Hindlimb muscle (tissue), 1 donor: ENCODE results near the gene OR4C45. TPM values are rescaled to one million over a fixed set of nuclear protein-coding genes. Genes with fewer than 3 reads are reported as not detected.
"Not testable (repeated sequence)": the region's sequence is repeated elsewhere in the genome, so short reads cannot be mapped to it uniquely, and the experiment has no call there.

Source experiments
- DNase-seq: peaks from one replicate; pipeline ENCODE4 v3.0.0-alpha.2; 2013
- polyA plus RNA-seq: library from polyadenylated mRNA; unstranded; fragments of 120-200 nt; gene quantifications from one replicate; pipeline ENCODE4 v1.2.1, GENCODE V29; 2013; ENCODE audit not compliant: insufficient read length

Gene OR4C45
- not detected for polyA plus RNA-seq

DNA sequence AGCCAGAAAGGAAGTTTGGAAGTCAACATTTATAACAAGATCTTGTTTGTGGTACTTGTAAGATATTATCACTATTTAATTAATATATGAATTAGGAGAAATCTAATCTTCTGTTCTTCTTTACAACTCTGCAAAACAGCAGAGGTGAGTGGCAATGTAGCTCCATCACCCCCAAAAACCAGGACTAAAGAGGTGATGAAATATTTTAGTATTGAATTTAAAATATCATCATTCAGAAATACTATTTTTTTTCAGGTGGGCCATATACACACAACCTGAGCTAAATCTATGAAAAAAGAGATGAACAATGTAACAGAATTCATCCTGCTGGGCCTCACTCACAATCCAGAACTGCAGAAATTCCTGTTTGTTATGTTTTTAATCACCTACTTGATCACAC lies at the start of gene OR4C45:
TSS of gene OR4C45 (plus strand) at position 301 of the 400 bp plus-strand sequence.
- no peak for DNase-seq

GRCh38 chr11:49995565-49995964 lies 37.1 kb upstream of the OR4C45 start:
- no peak for DNase-seq

- no peak for DNase-seq
Measured at GRCh38 chr11:50030193-50030592, 2.5 kb upstream of the OR4C45 start.

DNA sequence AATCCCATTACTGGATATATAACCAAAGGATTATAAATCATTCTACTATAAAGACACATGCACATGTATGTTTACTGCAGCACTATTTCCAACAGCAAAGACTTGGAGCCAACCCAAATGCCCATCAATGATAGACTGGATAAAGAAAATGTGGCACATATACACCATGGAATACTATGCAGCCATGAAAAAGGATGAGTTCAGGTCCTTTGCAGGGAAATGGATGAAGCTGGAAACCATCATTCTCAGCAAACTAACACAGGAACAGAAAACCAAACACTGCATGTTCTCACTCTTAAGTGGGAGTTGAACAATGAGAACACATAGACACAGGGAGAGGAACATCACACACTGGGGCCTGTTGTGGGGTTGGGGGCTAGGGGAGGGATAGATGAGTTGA lies 3.6 kb downstream of the OR4C45 start:
- not testable (repeated sequence) for DNase-seq

GRCh38 chr11:50037251-50037650 lies 4.6 kb downstream of the OR4C45 start:
- no peak for DNase-seq

- DNase-seq: no peak
Measured at GRCh38 chr11:50044647-50045046, 12.0 kb downstream of the OR4C45 start.

DNA sequence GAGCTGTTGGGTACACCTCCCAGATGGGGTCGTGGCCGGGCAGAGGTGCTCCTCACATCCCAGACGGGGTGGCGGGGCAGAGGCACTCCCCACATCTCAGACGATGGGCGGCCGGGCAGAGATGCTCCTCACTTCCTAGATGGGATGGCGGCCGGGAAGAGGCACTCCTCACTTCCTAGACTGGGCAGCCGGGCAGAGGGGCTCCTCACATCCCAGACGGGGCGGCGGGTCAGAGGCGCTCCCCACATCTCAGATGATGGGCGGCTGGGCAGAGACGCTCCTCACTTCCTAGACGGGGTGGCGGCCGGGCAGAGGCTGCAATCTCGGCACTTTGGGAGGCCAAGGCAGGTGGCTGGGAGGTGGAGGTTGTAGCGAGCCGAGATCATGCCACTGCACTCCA lies 30.4 kb downstream of the OR4C45 start:
- not testable (repeated sequence) for DNase-seq

DNA sequence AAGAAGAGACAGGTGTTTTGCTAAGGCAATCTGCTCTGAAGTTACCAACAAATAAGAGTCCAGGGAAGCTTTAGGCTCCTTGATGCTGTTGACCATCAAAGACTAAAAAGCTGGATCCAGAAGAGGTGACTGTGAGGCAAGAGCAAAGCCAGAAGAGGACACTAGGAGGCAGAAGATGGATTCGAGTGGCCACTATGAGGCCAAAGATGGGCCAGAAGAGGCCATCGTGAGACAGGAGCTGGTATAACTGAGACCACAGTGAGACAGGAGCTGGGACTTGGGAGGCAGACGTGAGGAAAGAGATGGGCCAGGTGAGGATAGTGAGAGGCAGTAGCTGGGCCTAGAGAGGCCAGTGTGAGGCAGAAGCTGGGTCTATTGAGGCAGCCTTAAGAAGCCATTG lies 37.7 kb downstream of the OR4C45 start:
- DNase-seq: no peak

DNA sequence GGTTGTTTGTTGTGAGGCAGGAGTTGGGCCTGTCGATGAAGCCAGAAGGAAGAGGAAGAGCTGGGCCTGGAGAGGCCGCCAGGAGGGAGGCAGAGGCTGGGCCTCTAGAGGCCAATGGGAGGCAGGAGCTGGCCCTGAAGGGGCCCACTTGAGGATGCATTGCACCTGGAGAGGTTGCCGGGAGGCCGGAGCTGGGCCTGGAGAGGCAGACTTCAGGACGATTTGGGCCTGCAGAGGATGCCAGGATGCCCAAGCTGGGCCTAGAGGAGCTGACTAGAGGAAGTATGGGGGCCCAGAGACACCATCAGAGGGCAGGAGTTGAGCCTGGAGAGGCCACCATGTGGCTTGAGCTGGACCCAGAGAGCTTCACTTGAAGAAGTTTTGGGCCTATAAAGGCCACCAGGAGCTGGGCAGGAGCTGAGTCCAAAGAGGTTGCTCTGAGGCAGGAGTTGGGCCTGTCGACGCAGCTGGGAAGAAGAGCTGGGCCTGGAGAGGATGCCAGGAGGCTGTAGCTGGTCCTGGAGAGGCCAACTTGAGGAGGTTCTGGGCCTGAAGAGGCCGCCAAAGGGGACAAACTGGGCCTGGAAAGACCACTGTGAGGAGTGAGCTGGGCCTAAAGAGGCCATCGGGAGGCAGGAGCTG lies 39.0 kb downstream of the OR4C45 start:
- no peak for DNase-seq

DNA sequence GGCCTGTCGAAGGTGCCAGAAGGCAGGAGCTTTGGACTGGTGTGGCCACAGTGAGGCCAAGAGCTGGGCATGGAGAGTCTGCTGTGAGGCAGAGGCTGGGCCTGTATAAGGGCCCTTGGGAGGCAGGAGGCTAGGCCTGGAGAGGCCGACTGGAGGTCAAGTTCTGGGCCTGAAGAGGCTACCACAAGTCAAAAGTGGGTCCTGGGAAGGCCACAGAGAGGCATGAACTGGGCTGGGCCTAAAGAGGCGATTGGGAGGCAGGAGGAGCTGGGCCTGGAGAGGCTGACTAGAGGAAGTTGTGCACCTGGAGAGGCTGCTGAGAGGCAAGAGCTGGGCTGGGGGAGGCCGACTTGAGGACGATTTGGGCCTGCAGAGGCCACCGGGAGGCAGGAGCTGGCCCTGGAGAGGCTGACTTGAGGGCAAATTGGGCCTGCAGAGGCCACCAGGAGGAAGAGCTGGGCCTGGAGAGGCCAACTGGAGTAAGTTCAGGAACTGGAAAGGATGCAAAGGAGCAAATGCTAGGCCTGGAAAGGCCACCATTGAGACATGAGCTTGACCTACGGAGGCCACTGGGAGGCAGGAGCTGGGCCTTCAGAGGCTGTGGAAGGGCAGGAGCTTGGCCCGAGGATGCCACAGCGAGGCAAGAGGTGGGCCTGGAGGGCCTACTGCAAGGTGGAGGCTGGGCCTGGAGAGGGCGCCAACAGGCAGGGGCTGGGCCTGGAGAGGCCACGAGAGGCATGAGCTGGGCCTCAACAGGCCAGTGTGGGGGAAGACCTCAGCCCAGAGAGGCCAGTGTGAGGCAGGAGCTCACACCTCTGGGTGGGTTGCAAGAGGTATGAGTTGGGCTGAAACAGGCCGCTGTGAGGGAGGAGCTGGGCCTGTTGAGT lies 39.8 kb downstream of the OR4C45 start:
- no peak for DNase-seq

GRCh38 chr11:50073113-50074105 lies 40.7 kb downstream of the OR4C45 start:
- DNase-seq: no peak

GRCh38 chr11:50074161-50074560 lies 41.5 kb downstream of the OR4C45 start:
- no peak for DNase-seq

GRCh38 chr11:50075856-50076255 lies 43.2 kb downstream of the OR4C45 start:
- no peak for DNase-seq

DNA sequence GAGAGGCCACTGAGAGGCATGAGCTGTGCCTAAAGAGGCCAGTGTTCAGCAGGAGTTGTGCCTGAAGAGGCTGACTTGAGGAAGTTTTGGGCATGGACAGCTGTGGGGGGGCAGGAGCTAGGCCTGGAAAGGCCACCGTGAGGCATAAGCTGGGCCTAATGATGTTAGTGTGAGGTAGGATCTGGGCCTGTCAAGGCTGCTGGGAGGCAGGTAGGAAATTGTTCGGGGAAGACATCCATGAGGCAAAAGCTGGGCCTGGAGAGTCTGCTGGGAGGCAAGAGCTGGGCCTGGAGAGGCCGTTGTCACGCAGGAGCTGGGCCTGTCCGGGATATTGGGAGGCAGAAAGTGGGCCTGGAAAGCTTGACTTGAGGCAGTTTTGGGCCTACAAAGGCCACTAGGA lies 44.9 kb downstream of the OR4C45 start:
- DNase-seq: no peak

DNA sequence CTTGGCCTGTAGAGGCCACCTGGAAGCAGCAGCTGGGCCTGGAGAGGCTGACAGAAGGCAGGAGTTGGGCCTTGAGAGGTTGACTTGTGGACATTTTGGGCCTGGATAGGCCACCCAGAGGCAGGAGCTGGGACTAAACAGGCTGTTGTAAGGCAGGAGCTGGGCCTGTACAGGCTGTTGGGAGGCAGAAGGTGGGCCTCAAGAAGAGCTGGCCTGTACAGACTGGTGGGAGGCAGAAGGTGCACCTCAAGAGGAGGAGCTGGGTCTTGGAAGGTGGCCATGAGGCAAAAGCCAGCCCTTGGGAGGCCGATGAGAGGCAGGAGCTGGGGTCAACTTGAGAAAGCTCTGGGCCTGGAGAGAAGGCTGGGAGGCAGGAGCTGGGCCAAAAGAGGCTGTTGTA lies 45.3 kb downstream of the OR4C45 start:
- DNase-seq: no peak

DNA sequence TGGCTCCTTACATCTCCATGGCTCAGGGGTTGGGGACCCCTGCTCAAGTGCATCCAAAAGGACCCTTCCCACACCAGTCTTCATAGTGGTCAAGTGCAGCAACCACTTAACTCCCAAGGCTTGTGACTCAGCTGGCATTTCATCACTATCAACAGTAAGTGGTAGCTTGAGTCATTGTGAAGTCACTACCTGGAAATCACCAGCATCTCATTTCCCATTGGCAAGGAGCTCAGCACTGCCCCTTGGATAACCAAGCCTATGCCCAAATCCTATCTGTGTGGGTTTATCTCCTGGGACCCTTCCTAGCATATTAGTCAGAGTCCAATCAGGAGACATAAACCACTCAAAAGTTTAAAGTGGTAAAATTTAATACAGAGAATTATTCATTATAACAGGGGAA lies 46.3 kb downstream of the OR4C45 start:
- DNase-seq: not testable (repeated sequence)

GRCh38 chr11:50080256-50080655 lies 47.6 kb downstream of the OR4C45 start:
- DNase-seq: no peak

Other genes starting within 250 kb of the OR4C45 start
- not detected for gene OR4C13, start 80.5 kb upstream of the OR4C45 start, polyA plus RNA-seq
- gene OR4C12, start 50.3 kb upstream of the OR4C45 start, polyA plus RNA-seq: not detected